HG03039 (cell line): ENCODE data around the gene SYNPO2.
"Not testable (repeated sequence)": the region's sequence is repeated elsewhere in the genome, so short reads cannot be mapped to it uniquely, and the experiment has no call there.

Experiments
- ATAC-seq: cut with Tn5 transposase; IDR thresholded peaks from one replicate; pipeline ENCODE4 v1.9.1; 2021; ENCODE audit warnings: mild to moderate bottlenecking, moderate library complexity; ENCODE audit not compliant: unreplicated experiment

The SYNPO2 gene

GRCh38 chr4:119027811-119028210, 139.2 kb downstream of the SYNPO2 start:
- ATAC-seq = no peak

DNA sequence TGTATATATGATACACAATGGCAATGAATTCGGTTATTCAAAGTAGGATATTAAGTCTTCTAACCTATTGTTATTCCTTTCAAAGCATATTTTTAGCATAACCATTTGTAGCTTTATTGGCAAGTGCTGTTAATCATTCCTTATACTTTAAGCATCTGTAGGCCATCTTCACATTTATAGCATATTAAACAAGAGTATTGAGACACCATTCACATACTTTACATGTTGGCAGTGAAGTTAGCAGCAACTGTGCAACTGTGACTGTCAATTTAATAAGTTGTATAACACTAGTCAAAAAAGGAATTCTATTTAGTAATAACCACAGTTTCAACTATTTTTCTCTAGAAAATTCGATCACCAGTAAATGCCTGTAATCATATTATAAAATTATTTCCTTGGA, 139.6 kb downstream of the SYNPO2 start:
- no peak for ATAC-seq

DNA sequence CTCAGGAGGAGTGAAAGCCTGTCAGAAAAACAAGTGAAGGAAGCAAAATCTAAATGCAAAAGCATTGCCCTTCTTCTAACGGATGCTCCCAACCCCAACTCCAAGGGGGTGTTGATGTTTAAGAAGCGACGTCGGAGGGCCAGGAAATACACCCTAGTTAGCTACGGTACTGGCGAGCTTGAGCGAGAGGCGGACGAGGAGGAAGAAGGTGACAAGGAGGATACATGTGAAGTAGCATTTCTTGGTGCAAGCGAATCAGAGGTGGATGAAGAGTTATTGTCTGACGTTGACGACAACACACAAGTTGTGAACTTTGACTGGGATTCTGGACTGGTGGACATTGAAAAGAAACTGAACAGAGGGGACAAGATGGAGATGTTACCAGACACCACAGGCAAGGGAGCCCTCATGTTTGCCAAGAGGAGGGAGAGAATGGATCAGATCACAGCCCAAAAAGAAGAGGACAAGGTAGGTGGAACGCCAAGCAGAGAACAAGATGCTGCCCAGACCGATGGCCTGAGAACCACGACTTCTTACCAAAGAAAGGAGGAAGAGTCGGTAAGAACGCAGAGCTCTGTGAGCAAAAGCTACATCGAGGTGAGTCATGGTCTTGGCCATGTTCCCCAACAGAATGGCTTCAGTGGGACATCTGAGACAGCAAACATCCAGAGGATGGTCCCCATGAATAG, 141.3 kb downstream of the SYNPO2 start:
- no peak for ATAC-seq

DNA sequence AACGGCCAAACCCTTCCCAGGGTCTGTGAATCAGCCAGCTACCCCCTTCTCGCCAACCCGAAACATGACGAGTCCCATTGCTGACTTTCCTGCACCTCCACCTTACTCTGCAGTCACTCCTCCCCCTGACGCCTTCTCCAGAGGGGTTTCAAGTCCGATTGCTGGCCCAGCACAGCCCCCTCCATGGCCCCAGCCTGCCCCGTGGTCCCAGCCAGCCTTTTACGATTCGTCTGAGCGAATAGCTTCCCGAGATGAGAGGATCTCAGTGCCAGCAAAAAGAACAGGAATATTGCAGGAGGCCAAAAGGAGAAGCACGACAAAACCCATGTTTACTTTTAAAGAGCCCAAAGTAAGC, 141.9 kb downstream of the SYNPO2 start:
- no peak for ATAC-seq

- no peak for ATAC-seq
Measured at GRCh38 chr4:119031218-119031617, 142.6 kb downstream of the SYNPO2 start.

- no peak for ATAC-seq
Measured at GRCh38 chr4:119032921-119033685, 144.4 kb downstream of the SYNPO2 start.

DNA sequence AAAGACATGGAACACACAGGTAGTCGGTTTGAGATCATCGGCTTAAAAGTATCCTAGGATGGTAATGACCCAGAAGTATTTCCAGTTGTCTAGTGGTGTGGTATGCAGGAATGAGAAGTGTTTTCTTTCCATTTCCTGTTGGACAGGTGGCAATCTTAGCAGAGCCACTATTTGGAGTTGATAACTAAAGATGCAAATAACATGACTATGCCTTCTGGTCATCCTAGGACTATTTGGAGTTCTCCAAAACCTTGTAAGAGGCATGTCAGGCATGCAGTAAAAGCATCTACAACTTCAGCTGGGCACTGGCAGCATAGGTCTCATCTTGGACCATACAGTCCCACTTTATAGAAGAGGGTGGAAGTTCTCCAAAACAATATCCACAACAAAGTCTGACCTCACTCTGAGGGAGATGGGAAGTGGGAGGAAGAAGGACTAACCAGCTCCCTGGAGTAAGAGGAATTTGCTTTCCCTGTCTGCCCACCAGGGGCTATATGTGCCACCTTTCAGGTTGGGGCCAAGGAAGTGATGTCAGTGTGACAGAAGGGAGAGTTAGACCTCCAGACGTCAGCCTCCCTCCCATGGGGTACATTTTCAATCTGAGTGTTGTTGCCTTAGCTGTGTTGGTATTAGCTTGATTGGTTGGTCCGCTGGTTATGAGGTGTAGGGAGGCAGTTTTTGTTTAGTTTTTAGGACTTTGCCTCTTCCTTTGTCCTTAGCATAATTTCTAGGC, 145.8 kb downstream of the SYNPO2 start:
- ATAC-seq = no peak

GRCh38 chr4:119035951-119036737, 147.5 kb downstream of the SYNPO2 start:
- no peak for ATAC-seq

GRCh38 chr4:119037709-119038108, 149.1 kb downstream of the SYNPO2 start:
- no peak for ATAC-seq

GRCh38 chr4:119038116-119038841, 149.6 kb downstream of the SYNPO2 start:
- no peak for ATAC-seq

DNA sequence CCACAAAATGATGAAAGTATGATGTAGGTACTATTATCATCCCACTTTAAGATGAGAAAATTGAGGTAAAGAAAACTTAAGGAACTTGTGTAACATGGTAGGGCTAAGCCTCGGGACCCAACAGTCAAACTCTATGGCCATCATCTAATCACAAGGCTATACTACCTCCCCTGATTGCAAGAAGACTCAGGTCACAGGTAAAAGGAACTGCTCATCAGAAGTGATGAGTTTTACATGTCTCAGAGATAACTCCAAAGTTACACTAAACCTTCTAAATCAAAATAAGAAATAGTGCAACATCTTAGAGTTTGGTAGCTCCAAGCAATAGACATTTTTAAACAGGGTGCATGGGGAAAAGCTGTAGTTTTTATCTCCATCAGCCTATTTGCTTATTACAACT, 150.5 kb downstream of the SYNPO2 start:
- ATAC-seq = no peak

DNA sequence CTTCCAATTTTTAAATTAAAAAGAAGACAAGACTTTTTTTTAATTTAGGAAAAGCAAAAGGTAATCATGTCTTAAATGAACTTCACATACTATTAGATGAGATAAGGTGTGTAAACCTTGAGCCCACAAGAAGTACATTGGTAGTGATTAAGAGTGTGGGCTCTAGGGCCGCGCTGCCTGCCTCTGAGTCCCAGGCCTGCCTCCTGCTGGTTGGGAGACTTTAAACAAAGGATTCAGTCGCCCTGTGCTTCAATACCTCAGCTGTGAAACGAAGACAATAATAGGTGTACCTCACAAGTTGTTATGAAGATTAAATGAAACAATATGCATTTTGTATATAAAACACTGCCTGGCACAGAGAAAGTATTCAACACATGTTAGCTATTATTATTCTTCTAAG, 151.1 kb downstream of the SYNPO2 start:
- ATAC-seq = no peak

DNA sequence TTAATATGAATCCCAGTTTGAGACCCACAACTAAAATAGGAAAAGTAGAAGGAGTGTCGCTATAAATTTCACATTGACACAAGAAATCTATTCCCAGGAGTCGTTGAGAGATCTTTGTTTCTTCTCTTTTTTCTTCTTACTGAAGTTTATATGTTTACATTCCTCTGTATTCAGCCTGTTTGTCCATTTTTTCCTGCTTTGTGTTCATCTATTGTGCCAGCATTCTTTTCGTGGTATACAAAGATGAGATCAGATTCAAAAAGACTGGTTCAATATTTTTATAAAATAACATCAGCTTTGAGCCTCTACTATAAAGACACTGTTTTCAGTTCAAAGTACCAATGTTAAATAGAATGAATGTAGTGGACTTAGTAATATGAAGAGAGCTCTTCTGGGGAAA, 151.6 kb downstream of the SYNPO2 start:
- ATAC-seq = no peak

DNA sequence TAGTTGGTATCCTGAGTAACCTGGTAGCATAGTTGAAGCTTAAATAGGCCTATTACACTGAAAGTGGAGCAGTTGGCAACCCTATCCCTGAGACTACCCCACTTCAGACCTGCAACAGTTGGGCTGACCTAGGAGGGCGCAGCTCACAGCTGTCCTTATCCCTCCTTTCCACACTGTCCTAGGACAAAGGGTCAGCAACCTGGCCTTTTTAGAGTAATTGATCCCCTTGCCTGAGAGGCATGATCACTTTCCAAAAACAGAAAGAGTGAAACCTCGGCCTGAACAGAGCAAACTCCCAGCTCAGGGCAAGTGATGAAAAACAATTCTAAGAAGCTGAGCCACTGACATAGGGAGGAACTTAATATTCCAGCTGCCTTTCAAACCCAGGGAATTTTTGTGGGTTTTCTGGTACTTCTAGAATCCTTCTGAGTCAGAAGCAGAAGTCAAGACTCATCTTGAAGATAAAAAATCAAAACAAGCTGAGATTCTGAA, 152.1 kb downstream of the SYNPO2 start:
- ATAC-seq = no peak

DNA sequence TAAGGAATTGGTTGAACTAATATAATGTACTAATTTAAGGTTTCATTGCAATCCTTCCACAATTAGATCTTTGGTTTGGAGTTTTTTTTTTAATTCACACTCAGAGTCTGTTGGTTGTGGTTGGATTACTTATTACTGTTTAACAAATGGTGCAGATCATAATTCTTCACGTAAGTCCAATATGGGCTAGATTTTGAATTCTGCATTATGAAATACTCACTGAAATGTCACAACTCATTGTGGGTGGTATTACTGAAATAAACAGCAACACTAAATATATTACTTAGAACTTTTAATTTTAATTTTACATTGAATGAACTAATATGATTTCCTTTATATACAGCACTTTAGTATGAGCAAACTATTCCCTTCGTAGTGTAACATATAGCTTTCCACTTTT, 152.7 kb downstream of the SYNPO2 start:
- ATAC-seq = no peak

- peak; percentile 87 for ATAC-seq
Measured at GRCh38 chr4:119041951-119042560, 153.4 kb downstream of the SYNPO2 start.

DNA sequence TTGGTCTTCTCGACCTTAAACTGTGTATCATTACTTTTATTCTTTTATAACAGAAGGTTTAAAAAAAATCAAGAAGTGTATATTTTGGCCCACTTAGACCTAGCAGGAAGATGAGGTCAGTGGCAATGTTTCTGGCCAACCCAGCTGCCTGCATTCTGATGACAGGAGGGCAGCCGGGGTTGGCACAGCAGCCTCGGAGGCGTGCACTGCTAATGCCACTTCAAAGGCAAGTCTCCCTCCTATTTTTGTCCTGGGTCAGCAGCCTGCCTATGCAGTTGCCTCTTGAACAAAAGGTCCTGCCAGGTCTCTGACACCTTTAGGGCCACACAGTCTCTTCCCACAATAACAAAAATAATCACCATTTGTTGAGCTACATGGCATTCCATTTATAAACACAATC, 157.6 kb downstream of the SYNPO2 start:
- no peak for ATAC-seq

DNA sequence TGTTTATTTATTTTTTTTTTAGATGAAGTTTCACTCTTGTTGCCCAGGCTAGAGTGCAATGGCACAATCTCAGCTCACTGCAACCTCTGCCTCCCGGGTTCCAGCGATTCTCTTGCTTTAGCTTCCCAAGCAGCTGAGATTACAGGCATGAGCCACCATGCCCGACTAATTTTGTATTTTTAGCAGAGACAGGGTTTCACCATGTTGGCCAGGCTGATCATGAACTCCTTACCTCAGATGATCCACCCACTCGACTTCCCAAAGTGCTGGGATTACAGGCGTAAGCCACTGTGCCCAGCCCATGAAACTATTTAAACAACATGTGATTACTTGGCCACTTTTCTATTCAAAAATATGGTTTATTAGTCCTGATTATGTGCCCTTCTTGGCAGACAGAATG, 158.4 kb downstream of the SYNPO2 start:
- ATAC-seq = not testable (repeated sequence)

- no peak for ATAC-seq
Measured at GRCh38 chr4:119048446-119048845, 159.8 kb downstream of the SYNPO2 start.

DNA sequence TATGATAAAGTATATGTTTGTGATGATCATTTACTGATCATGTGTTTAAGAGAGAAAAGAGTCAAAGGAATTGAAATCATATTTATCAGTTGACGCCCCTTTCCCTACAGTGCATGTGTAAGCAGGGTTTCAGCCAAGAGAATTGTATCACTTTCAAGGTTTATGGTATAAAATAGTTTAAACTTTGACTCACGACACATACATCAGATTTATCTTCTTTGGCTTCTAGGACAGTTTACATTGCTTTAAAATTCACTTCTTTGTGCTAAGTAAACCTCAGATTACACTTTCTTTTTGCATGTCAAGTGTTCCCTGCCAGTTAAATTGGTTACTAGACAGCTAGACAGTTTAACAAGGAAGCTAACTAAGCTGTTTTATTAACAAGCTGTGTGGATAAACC, 160.7 kb downstream of the SYNPO2 start:
- ATAC-seq = no peak
